GM12891 (cell line): ENCODE data around the gene MYO1F.

Experiments
- POLR2A ChIP-seq: IDR thresholded peaks from 2 replicates; pipeline ENCODE4 v1.6.1; 2011; ENCODE audit warnings: low read depth, low read length, control low read depth
- SPI1 ChIP-seq: IDR thresholded peaks from 2 replicates; pipeline ENCODE4 v1.6.1; 2011; ENCODE audit warnings: low read depth, low read length, control low read depth

GRCh38 chr19:8614455-8614854 lies 37.2 kb upstream of the MYO1F start:
- TF ChIP-seq POLR2A = no peak
- TF ChIP-seq SPI1 = no peak
